Thoracic aorta (tissue), 2 donors: ENCODE measurements around the gene ZFAND2A. TPM values are rescaled to one million over a fixed set of nuclear protein-coding genes. Genes with fewer than 3 reads are reported as not detected.

Source experiments
- ATAC-seq: fragments of 150-250 bp; one replicate; pipeline ENCODE4 v1.8.0; 2017; ENCODE audit warnings: low read depth; ENCODE audit not compliant: insufficient number of reproducible peaks, low FRiP score
- DNase-seq: peaks from one replicate; pipeline ENCODE4 v3.0.0-alpha.2; 2020; ENCODE audit warnings: low spot score
- H3K27ac ChIP-seq, 2 donors: fragments of 200-600 bp; sonication (generic); 1 replicate in 1 of 2; 2 replicates in 1 of 2; pipeline ENCODE4 v1.5.1; 2016; ENCODE audit warnings: mild to moderate bottlenecking in 2 of 2, moderate library complexity in 2 of 2
- H3K27me3 ChIP-seq: fragments of 200-600 bp; sonication (generic); replicated peaks from 2 replicates; pipeline ENCODE4 v1.6.0; 2016; ENCODE audit warnings: mild to moderate bottlenecking; ENCODE audit not compliant: insufficient read depth
- H3K36me3 ChIP-seq: fragments of 200-600 bp; sonication (generic); one replicate; pipeline ENCODE4 v1.5.1; 2016
- H3K4me1 ChIP-seq, 2 donors: fragments of 200-600 bp; sonication (generic); 1 replicate in 1 of 2; 2 replicates in 1 of 2; pipeline versions ENCODE4 v1.5.1 to v1.6.0; 2016; ENCODE audit warnings: low read depth in 2 of 2, mild to moderate bottlenecking in 1 of 2; ENCODE audit not compliant: control insufficient read depth in 1 of 2
- H3K4me3 ChIP-seq: fragments of 200-600 bp; sonication (generic); 2 replicates; pipeline ENCODE4 v1.5.1; 2016; ENCODE audit warnings: mild to moderate bottlenecking
- H3K9me3 ChIP-seq: fragments of 200-600 bp; sonication (generic); 2 replicates; pipeline ENCODE4 v1.5.1; 2016
- CTCF ChIP-seq: fragments of 200-600 bp; sonication (generic); IDR thresholded peaks from one replicate; pipeline ENCODE4 v1.5.1; 2019; ENCODE audit warnings: antibody characterized with exemption
- total RNA-seq, 2 donors: library from RNA; depleted of rRNA; stranded (reverse); fragments of >200 nt; gene quantifications; one replicate each; pipeline versions ENCODE4 v1.1.0 to v1.2.3, GENCODE V29; 2016

Gene ZFAND2A
- total RNA-seq, 2 donors from 2014 or later = 19.3 to 23.2 TPM

DNA sequence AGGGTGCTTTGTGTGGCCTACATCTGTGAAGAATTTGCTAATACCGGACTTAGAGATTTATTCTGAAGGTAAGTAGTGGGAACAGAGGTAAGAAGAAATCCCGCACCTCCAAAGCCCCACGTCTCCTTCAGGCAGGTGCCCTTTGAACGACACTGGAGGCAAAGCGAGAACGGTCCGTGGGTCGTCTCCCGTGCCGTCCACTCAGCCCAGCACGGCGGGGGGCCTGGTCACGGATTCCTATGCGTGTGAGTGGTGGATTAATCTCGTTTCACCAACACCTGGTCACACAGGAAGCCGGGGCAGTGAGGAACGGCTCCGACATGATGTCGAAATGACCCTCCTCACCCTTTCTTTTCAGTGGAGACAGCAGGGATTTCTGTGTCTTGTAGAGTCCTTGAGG lies 21.0 kb upstream of the ZFAND2A start:
- ATAC-seq = no peak
- Histone ChIP-seq H3K36me3 (no peaks in the 10 kb centered on the region), H3K27me3 (no peaks in the 10 kb centered on the region), H3K27ac (no peak overlapping the region), H3K4me1 (peaks cover 0 to 7% of the 10 kb centered on the region in 2 donors), H3K4me3 (no peak overlapping the region), H3K9me3 (no peaks in the 10 kb centered on the region)
- no peak for TF ChIP-seq CTCF
- DNase-seq = no peak

DNA sequence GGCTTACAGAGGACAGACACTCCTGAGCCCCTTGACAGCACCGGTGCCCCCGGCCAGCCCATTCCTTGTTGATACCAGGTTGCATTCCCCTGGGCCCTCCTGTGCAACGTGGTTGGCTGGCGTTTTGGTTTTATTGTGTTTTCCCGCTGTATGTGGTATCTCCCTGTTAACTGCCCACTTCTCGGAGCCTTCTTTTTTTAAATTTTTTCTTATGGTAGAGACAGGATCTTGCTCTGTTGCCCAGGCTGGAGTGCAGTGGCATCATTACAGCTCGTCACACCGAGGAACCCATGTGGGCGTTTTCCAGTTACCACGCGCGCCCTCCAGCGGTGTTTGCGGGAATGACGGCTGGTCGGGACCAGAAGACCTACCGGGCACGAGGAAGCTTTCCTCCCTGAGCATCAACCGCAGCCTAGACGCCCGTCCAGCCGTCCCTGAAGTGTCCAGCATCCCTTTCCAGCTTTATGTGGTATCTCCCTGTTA lies 16.9 kb upstream of the ZFAND2A start:
- TF ChIP-seq CTCF = peak; percentile 51
- H3K27me3 ChIP-seq = no peaks in the 10 kb centered on the region
- no peak overlapping the region for H3K27ac ChIP-seq
- no peaks in the 10 kb centered on the region for H3K9me3 ChIP-seq
- no peak overlapping the region for H3K4me3 ChIP-seq
- ATAC-seq (no peak), DNase-seq (no peak)
- H3K4me1 ChIP-seq = peaks cover 0 to 9% of the 10 kb centered on the region in 2 donors
- no peaks in the 10 kb centered on the region for H3K36me3 ChIP-seq

DNA sequence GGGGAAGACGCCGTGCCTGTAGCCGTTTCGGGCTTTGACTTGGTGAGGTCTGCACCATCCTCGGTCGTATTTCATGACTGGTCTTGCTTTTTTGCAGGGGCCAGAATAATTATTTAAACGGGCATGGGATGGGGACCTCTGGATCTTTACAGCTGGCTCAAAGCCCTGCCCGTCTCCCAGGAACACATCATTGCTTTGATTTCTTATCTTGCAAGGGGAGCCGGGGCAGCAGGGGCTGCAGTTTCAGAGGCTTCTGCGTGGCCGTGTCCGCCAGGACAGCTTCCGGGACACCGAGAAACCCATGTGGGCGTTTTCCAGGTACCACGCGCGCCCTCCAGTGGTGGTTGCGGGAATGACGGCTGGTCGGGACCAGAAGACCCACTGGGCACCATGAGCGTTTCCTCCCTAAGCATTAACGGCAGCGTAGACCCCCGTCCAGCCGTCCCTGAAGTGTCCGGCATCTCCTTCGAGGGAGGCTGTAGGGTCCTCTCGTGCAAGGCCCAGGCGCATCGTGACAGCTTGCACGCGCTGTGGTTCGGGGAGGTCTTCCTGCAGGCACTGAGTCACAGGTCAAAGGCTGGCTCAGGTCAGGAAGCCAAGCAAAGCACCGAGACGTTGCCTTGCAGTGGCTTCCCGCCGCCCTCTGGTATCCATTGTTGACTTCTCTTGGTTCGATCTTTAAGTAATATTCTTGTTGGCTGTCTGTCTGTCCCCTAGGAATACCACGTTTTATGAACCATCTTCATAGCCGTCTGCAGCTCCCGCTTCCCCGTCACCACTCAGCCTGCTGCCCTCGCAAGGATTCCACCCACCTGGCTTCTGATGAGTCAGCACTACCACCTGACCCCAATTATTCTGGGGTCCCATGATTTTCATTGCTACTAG lies 16.2 kb upstream of the ZFAND2A start:
- H3K27me3 ChIP-seq = no peaks in the 10 kb centered on the region
- DNase-seq (peak; percentile 48), ATAC-seq (no peak)
- TF ChIP-seq CTCF = peak; percentile 89
- no peak overlapping the region for H3K27ac ChIP-seq
- no peaks in the 10 kb centered on the region for H3K9me3 ChIP-seq
- no peaks in the 10 kb centered on the region for H3K36me3 ChIP-seq
- peak overlapping the region; percentile 45 for H3K4me3 ChIP-seq
- peaks cover 0 to 9% of the 10 kb centered on the region in 2 donors for H3K4me1 ChIP-seq

DNA sequence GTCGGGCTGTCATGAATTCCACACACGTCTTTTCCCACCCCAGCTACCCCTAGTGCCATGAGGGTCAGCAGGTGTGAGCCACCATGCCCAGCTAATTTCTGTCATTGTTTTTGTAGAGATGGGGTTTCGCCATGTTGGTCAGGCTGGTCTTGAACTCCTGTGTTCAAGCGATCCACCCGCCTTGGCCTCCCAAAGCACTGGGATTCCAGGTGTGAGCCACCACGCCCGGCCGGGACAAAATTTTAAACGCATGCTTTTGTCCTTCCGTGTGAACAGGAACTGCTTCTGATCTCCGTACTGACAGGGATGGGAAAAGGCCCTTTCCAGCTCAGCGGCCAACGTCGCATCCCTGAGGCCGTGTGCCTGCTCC lies 15.6 kb upstream of the ZFAND2A start:
- peak overlapping the region; percentile 45 for H3K4me3 ChIP-seq
- H3K27me3 ChIP-seq = no peaks in the 10 kb centered on the region
- no peak overlapping the region for H3K27ac ChIP-seq
- TF ChIP-seq CTCF = no peak
- H3K9me3 ChIP-seq = no peaks in the 10 kb centered on the region
- DNase-seq (no peak), ATAC-seq (no peak)
- H3K36me3 ChIP-seq = no peaks in the 10 kb centered on the region
- H3K4me1 ChIP-seq = peaks cover 0 to 9% of the 10 kb centered on the region in 2 donors

DNA sequence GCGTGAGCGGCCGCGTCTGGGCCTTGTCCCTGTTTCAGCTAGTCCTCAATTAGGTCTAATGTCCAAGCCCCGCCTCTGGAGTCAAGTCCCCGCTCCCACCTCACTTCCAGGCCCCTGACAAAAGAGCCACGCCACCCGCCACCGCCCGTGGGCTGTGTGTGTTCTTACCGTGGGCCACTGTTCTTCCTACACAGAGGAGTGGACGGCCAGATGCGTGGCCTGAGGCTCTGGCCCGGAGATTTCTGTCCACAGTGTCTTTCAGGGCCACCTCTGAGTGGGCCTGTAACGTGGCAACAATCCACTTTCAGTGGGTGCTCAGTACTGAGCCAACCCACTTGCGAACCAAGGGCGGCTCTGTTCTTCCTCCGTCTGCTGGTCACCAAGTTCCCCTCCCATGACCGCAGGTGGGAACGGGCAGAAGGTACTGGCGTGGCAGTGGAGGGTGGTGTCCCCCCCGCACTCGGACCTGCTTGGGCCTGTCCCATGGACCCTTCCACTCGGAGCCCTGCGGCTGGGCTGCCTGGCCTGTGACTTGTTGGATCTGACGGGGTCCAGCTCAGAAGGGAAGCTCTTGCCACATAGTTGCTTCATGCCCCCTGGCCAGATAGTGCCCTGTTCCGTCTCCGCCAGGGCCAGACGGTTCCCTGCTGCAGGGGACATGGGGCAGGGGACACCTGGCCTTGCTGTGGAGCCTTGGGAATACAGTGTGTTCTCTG lies 15.0 kb upstream of the ZFAND2A start:
- no peak for DNase-seq
- TF ChIP-seq CTCF = no peak
- Histone ChIP-seq H3K9me3 (no peaks in the 10 kb centered on the region), H3K36me3 (no peaks in the 10 kb centered on the region), H3K4me1 (peaks cover 0 to 9% of the 10 kb centered on the region in 2 donors), H3K27me3 (no peaks in the 10 kb centered on the region), H3K27ac (no peak overlapping the region), H3K4me3 (no peak overlapping the region)
- ATAC-seq = no peak
